HG03139 (cell line): ENCODE results near the gene TRABD2B.

ENCODE experiments used
- ATAC-seq: cut with Tn5 transposase; IDR thresholded peaks from one replicate; pipeline ENCODE4 v1.9.1; 2021; ENCODE audit not compliant: unreplicated experiment

The TRABD2B gene

DNA sequence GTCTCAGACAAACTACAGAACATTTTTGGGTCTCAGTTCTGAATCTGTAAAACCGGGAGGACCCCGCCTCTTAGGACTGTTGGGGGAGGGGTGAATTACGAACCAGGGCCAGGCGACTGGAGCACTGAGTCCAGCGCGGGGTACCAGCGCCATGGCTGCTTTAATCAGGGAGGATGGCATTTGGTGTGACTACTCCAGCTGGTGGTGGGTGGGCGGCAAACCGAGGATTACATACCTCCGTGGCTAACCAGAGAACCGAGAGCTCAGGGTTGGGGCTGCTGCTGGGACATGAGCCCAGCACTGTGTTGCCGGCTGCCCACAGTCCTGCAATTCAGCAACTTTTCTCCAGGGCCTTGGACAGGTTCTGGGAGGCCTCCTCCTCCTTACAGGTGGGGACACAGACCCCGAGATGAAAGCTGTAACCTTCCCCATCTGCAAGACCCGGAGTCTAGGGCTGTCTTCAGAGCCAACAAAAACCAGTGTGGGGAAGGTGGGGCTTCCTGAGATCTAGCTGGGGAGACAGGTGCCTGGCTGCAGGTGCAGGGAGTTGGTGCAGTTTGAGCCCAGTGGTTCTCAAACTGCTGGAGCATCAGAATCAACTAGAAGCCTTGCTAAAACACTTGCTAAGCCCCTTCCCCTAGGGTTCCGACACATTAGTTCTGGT is 285.9 kb downstream of the TRABD2B start:
- no peak for ATAC-seq
